HCT116 (cell line): ENCODE results near the gene IZUMO4. TPM values are rescaled to one million over a fixed set of nuclear protein-coding genes. Genes with fewer than 3 reads are reported as not detected.

Source experiments
- ATAC-seq: fragments of 200-7000 bp; cut with Tn5 transposase; 2 replicates; pipeline ENCODE4 v1.9.1; 2020; ENCODE audit warnings: mild to moderate bottlenecking, moderate library complexity
- BruUV-seq: library from RNA; stranded (reverse); fragments of 400-500 nt; replicated peaks from 2 replicates; lab custom pipeline; 2021; lab: Mats Ljungman, UMichigan
- CTCF ChIA-PET: fragments of 300-600 bp; sonication (Branson Sonifier 250); formaldehyde crosslinking; loops from one replicate; lab custom pipeline; 2021; ENCODE audit warnings: antibody characterized with exemption; lab: Charles Lee
- POLR2A ChIA-PET: fragments of 300-600, 350-600 bp; sonication (Branson Sonifier 250); formaldehyde crosslinking; loops from one replicate; lab custom pipeline; 2021; ENCODE audit warnings: antibody characterized with exemption; lab: Charles Lee
- RAD21 ChIA-PET, 2 experiments: fragments of 300-600 bp; sonication (Branson Sonifier 250); formaldehyde crosslinking; loops; one replicate each; lab custom pipeline; 2023; ENCODE audit warnings: low total read pairs in 2 of 2; ENCODE audit not compliant: uncharacterized antibody in 2 of 2, unreplicated experiment in 2 of 2, low non-redundant PET in 1 of 2; lab: Charles Lee
- DNase-seq: peaks from one replicate; pipeline ENCODE4 v3.0.0-alpha.2; 2010; ENCODE audit warnings: low read depth, low spot score
- H2AFZ ChIP-seq: fragments of 200-600 bp; shearing (Covaris generic), sonication (generic); 2 replicates; pipeline ENCODE4 v1.6.1; 2017; ENCODE audit warnings: low read depth, mixed run types, mixed read lengths, antibody characterized with exemption, low read length; ENCODE audit not compliant: poor library complexity, severe bottlenecking
- H3K27ac ChIP-seq: 2 replicates; pipeline ENCODE4 v1.5.1; 2012; ENCODE audit warnings: low read depth, low read length
- H3K27me3 ChIP-seq: fragments of 200-600 bp; sonication (generic); 2 replicates; pipeline ENCODE4 v1.6.1; 2016; ENCODE audit warnings: mixed run types, low read length, mixed read lengths; ENCODE audit not compliant: insufficient read depth
- H3K36me3 ChIP-seq, 2 experiments: fragments of 200-500 bp in 1 of 2; fragments of 200-600 bp in 1 of 2; sonication (Bioruptor generic) in 1 of 2; sonication (generic) in 1 of 2; 2 replicates each; pipeline versions ENCODE4 v1.5.1 to v1.6.1; 2014 to 2016; ENCODE audit warnings: low read length in 2 of 2, inconsistent platforms in 1 of 2, mixed read lengths in 1 of 2, mixed run types in 1 of 2; ENCODE audit not compliant: insufficient read depth in 2 of 2, control insufficient read depth in 1 of 2
- H3K4me1 ChIP-seq, 2 experiments: fragments of 200-600 bp in 1 of 2; sonication (generic) in 1 of 2; 2 replicates each; pipeline versions ENCODE4 v1.5.1 to v1.6.1; 2012 to 2017; ENCODE audit warnings: low read length in 2 of 2, inconsistent platforms in 1 of 2, mild to moderate bottlenecking in 1 of 2, mixed read lengths in 1 of 2, mixed run types in 1 of 2, moderate library complexity in 1 of 2; ENCODE audit not compliant: insufficient read depth in 2 of 2, control insufficient read depth in 1 of 2
- H3K4me2 ChIP-seq: fragments of 200-600 bp; sonication (generic); 2 replicates; pipeline ENCODE4 v1.6.1; 2017; ENCODE audit warnings: mixed run types, low read length, mixed read lengths
- H3K4me3 ChIP-seq, 2 experiments: fragments of 200-600 bp in 1 of 2; sonication (generic) in 1 of 2; replicated peaks in 1 of 2; 2 replicates each; pipeline ENCODE4 v1.5.1; 2011 to 2016; ENCODE audit warnings: low read length in 2 of 2, control low read depth in 1 of 2, low read depth in 1 of 2, mild to moderate bottlenecking in 1 of 2, mixed read lengths in 1 of 2, mixed run types in 1 of 2
- H3K79me2 ChIP-seq: fragments of 200-600 bp; sonication (generic); 2 replicates; pipeline ENCODE4 v1.6.1; 2017; ENCODE audit warnings: mild to moderate bottlenecking, mixed run types, low read length, moderate library complexity, mixed read lengths; ENCODE audit not compliant: insufficient read depth
- H3K9ac ChIP-seq: fragments of 200-600 bp; sonication (generic); 2 replicates; pipeline ENCODE4 v1.6.1; 2016; ENCODE audit warnings: low read length, mixed read lengths
- H3K9me2 ChIP-seq: fragments of 200-600 bp; sonication (generic), shearing (Covaris generic); 2 replicates; pipeline ENCODE4 v1.6.1; 2017; ENCODE audit warnings: mixed run types, mild to moderate bottlenecking, moderate library complexity; ENCODE audit not compliant: insufficient read depth
- H3K9me3 ChIP-seq, 2 experiments: fragments of 200-500 bp in 1 of 2; fragments of 200-600 bp in 1 of 2; sonication (Bioruptor generic) in 1 of 2; sonication (generic) in 1 of 2; 2 replicates each; pipeline ENCODE4 v1.6.1; 2014 to 2017; ENCODE audit warnings: low read length in 2 of 2, mixed read lengths in 2 of 2, inconsistent platforms in 1 of 2, low read depth in 1 of 2, mild to moderate bottlenecking in 1 of 2, mixed run types in 1 of 2, moderate library complexity in 1 of 2; ENCODE audit not compliant: control insufficient read depth in 1 of 2, insufficient read depth in 1 of 2
- H4K20me1 ChIP-seq: fragments of 200-600 bp; sonication (generic), shearing (Covaris generic); 2 replicates; pipeline ENCODE4 v1.6.1; 2017; ENCODE audit warnings: mixed run types, mild to moderate bottlenecking, moderate library complexity; ENCODE audit not compliant: insufficient read depth
- EGR1 ChIP-seq: IDR thresholded peaks from 2 replicates; pipeline ENCODE4 v1.6.1; 2012; ENCODE audit warnings: low read depth
- REST ChIP-seq: IDR thresholded peaks from 2 replicates; pipeline ENCODE4 v1.6.1; 2012; ENCODE audit warnings: low read depth
- SIN3A ChIP-seq: IDR thresholded peaks from 2 replicates; pipeline ENCODE4 v1.6.1; 2012; ENCODE audit warnings: low read depth
- YY1 ChIP-seq: IDR thresholded peaks from 2 replicates; pipeline ENCODE4 v1.6.1; 2011; ENCODE audit warnings: low read length, low read depth, moderate library complexity, mild to moderate bottlenecking; ENCODE audit not compliant: insufficient replicate concordance; ENCODE audit errors: extremely low read depth
- intact Hi-C: fragments of 100-400 bp; cut with micrococcal nuclease; formaldehyde crosslinking; loops from 2 replicates; pipeline ENCODE4 v1.10.0; 2022
- total RNA-seq: library from RNA; stranded (reverse); gene quantifications from one replicate; pipeline ENCODE4 v1.2.1, GENCODE V29; 2021; ENCODE audit not compliant: unreplicated experiment

The IZUMO4 gene
- total RNA-seq, 1 experiment from 2014 or later = 6.1 TPM

- TF ChIP-seq EGR1 (no peak), REST (no peak)
These were observed 14.7 kb downstream of the IZUMO4 start (continued) for GRCh38 chr19:2111425-2111824.

DNA sequence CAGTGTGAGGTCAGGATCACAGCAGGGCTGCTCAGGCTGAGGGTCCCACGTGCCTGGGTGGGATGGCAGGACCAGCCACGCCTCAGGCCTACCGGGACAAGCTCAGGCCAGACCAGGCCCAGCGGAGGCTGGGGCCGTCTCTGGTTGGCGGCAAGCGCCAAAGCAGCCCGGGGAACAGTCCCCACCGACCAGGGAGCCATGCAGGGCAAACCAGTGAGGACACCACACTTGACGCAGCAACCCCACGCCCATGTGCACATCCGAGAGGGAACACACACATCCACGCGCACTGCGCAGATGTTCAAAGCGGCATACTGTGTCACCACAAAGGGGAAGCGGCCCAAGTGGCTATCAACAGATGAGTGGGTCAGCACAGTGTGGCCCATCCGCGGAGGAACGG lies 15.2 kb downstream of the IZUMO4 start:
- Histone ChIP-seq H2AFZ (no peak overlapping the region), H4K20me1 (no peaks in the 10 kb centered on the region), H3K4me3 (no peak overlapping the region), H3K79me2 (no peaks in the 10 kb centered on the region), H3K27me3 (no peaks in the 10 kb centered on the region), H3K36me3 (peaks cover 39 to 43% of the 10 kb centered on the region in 2 experiments; a peak in 3 of 4 replicates), H3K27ac (no peak overlapping the region), H3K9ac (no peak overlapping the region), H3K4me1 (no peaks in the 10 kb centered on the region), H3K9me2 (no peaks in the 10 kb centered on the region), H3K4me2 (no peak overlapping the region), H3K9me3 (no peaks in the 10 kb centered on the region)
- ChIA-PET POLR2A (no interaction called here), RAD21 (no interaction called here), CTCF (no interaction called here)
- intact Hi-C loops = no loop called here
- DNase-seq (no peak), ATAC-seq (no peak)
- no peak for TF ChIP-seq SIN3A
- TF ChIP-seq YY1 = no peak
- no TSS peak for BruUV-seq
